HG03558 (cell line): Measurements from ENCODE around the gene MEOX1.
"Not testable (repeated sequence)": the region's sequence is repeated elsewhere in the genome, so short reads cannot be mapped to it uniquely, and the experiment has no call there.

Experiments
- ATAC-seq: cut with Tn5 transposase; IDR thresholded peaks from one replicate; pipeline ENCODE4 v1.9.1; 2021; ENCODE audit warnings: moderate number of reproducible peaks; ENCODE audit not compliant: unreplicated experiment; ENCODE audit errors: extremely low read depth

MEOX1 gene

DNA sequence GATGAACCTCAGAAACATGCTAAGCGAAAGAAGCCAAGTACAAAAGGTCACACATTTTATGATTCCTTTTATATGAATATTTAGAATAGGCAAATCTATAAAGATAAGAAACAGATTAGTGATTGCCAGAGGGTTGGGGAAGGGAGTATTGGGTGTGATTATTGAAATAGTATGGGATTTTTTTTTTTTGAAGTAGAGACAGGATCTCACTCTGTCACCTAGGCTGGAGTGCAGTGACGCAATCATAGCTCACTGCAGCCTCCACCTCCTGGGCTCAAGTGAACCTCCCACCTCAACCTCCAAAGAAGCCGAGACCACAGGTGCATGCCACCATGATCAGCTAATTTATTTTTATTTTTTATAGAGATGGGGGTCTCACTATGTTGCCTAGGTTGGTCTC lies 35.7 kb downstream of the MEOX1 start:
- ATAC-seq: no peak

DNA sequence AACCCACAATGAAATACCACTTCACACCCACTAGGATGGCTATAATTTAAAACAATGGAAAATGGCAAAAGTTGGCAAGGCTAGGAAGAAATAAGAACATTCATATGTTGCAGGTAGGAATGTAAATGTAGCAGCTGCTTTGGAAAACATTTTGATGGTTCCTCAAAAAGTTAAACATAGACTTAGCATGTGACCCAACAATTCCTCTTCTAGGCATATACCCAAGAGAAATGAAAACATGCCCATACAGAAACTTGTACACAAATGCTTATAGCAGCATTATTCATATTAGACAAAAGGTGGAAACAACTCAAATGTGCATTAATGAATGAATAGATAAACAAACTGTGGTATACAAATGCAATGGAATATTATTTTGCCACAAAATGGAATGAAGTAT lies 36.1 kb downstream of the MEOX1 start:
- no peak for ATAC-seq

DNA sequence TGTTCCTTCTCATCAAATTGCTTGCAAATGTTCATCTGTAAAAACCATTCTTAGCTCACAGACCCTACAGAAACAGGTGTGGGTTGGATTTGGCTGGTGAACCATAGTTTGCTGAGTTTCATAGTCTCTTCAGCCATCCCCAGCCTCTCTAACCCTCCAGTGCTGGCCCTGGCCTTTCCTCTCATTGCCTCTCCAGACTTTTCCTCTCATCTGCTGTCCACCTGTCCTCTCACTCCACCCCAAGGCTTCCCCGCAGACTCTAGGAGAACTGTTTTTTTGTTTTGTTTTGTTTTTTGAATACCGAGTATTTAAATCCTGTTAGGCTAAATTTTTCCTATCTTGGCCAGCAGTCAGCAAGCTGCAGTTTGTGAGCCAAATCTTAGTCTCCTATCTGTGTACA lies 41.1 kb downstream of the MEOX1 start:
- ATAC-seq: no peak

DNA sequence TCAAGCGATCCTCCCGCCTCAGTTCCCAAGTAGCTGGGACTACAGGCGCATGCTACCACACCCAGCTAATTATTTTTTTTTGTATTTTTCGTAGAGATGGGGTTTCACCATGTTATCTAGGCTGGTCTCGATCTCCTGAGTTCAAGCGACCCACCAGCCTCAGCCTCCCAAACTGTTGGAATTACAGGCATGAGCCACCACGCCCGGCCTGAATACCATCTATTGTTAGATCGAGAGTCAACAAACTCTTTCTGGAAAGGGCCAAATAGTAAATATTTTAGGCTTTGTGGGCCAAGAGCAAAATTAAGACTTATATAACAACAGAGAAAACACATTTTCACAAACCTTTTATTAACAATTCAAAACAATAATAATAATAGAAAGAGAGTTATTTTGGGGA lies 41.6 kb downstream of the MEOX1 start:
- no peak for ATAC-seq

DNA sequence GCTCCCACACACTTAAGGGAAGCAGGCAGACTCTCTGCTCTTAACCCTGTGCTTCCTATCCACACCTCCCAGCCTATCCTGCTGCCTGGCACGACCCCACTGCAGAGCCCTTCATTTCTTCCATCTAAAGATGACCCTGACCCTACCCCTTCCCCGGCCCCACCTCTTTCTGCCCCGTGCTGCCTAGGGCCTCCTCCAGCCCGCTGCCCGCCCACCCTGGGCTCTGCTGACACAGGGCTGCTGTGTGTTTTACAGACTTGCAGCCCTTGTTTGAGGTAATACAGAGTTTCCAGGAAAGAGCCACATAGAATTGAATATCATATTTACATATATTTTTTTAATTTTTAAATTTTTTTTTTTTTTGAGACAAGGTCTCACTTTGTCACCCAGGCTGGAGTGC lies 42.0 kb downstream of the MEOX1 start:
- ATAC-seq: no peak

DNA sequence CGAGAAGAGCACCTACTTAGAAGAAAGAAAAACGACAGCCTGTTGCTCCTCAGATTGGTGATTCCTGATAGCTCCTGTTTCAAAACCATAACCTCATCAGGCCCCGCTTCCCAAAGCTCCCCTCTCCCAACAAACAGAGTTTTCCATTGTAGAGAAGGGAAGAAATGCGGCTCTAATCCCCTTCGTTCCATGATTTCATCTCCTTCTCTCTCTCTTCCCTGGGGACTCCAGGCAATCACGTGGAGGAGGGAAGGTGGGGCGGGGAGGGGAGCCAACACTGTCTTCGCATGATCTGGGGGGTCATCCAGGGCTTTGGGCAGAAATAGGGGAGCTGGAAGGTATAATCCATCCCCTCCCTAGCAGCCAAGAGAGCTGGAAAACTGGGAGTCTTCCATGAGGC lies 43.4 kb downstream of the MEOX1 start:
- no peak for ATAC-seq

DNA sequence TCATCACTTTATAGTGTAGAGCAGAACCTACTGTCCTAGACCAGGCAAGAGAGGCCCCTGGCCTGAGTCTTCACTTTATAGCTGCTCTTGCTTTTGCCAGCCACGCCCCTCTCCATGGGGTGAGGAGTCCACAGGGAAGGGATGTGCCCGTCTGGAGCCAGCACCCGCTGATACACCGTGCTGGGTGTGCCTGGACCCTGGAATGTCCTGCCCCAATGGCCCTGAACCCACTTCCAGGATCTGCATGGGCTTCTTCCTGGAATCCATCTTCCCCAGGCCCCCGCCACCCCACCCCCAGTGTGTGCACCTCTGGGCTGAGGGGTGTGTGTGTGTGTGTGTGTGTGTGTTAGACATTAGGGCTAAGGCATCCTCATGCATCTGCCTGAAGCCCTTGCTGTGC lies 44.9 kb downstream of the MEOX1 start:
- ATAC-seq: no peak

DNA sequence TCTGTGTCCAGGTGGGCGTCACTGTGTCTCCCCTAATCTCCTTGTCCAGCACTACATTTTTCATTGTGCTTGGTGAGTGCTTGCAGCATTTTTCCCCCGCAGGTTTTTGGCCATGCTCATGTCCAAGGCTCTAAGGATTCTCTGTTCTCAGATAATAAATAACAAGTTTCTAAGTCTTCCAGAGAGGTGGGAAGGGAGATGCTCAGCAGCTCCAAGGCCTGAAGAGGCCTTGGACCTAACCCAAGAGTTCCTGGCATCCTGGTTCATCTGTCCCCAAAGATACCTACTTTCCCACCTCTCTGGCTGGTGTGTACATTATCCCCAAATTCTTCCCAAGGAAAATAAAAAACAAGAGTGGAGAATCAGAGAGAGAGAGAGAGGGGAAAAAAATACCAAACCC lies 45.3 kb downstream of the MEOX1 start:
- ATAC-seq: no peak

DNA sequence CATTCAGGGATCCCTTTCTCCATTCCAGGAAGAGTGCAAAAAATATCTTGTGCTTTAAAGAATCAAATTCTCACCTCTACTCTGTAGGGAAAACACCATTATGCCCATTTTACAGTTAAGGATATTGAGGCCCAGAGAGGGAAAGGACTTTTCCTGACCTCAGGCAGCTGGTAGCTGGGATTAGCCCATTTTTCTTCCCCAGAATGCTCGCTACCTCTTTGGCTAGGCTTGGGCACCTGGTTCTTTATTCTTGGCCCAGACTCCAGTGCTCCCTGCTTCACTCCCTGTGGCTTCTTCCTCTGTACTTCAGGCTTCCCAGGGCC lies 45.7 kb downstream of the MEOX1 start:
- ATAC-seq: no peak

DNA sequence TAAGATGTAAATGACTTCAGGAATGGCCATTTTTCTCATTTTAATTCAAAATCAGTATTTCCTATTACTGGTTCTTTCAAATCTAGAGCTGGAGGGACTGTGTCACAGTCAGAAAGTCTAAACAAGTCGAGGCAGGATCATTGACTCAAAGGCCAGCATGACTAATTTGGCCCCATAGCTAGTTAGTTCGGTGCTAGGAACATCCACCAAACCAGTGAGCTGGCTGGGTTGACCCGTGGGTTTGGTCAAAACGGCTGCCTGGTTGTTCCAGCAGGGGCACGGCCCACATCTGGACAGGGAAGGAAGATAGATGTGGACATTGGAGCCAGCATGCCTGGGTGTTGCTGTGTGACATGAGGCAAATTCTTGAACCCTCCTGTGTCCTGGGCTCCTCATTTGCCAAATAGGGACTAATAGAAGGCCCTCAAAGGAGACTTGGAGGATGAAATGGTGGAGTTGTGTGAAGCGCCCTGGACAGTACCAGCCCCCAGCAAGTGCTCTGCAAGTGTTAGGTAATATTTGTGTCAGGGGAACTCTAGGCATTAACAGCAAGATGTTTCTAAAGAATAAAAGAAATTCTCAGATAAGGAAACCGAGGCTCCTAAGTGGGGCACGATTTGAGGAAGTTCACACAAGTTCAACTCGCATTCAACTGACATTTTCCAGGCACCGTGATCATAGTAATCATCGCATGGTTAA lies 46.2 kb downstream of the MEOX1 start:
- ATAC-seq: no peak

DNA sequence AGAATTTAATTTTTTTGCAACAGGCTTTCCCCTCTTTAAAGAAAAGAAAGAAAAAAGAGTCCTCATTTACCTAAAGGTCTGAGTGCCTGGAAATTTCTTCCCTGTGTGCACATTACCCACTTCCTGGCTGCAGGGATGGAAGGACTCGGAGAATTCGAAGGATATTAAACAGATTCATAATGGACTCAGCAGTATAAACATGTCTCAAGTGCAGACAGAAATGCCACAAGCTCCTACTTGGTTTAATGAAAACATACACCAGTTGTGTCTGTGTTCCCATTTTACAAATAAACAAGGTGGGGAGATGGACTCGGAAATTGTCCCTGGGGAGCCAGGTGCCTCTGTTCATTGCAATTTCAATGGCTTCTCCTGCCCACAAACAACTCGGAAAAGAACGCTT lies 47.2 kb downstream of the MEOX1 start:
- ATAC-seq: no peak

DNA sequence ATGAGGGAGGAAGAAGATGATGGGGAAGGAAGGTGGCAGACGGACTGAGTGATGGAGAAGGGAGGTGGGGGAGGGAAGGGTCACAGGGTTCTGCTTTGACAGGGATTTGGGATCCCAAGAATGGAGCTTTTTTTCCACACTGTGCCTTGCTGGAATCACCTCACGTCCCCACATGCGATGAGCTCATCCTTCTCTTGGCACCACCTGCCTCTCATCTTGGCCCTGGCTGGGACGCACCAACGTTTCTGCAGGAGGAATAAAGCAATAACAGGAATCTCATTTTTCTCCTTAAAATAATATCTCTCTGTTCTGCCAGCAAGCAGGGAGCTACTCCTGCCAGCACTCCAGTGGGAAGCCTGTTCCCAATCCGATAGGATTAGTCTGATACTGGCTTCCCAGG lies 47.8 kb downstream of the MEOX1 start:
- no peak for ATAC-seq

DNA sequence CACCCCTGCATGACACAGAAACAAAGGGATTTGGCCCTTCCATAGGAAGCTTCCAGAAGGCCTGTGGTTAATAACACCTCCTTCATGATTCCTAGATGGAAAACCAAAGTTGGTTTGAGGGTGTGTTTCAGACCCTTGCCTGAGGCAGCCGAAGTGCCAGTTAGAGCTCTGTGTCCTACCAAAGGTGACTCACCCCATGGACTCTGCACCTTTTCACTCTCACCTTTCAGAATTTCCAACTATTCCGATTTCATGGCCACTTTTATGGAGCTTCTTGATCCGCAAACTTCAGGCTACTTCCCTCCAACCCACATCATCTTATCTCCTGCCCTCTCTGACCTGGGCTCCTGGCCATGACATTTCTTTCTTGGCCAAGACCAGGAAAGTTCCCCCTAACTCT lies 49.2 kb downstream of the MEOX1 start:
- no peak for ATAC-seq

DNA sequence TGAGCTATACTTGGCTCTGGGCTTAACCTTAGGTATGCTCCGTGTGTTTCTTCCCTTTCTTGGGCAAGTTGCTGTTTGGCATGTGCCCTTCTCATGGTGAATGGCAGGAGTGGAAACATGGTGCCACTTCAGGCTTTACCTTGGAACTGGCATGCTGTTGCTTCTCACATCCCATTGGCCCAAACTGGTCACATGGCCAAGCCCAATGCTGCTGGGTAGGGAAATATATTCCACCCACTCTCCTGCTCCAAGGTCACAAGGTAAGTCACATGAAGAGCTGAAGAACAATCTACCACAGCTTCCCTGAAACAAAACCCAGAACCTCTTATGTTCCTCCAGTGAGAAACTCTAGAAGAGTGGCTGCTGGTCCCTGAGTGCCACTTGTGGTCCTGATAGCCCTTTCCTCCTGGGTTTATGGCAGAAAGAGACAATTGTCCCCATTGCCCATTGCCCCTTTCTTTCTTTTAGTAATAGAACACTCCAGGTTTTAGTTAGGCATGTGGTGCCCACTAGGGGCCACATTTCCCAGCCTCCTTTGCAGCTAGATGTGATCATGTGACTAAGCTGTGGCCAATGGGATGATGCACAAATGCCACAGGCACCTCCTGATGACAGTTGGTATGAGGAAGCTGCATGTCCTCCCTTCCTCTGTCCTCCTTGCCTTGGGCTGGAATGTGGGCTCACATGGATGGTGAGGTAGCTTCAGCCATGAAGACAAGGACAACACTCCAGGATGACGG lies 50.3 kb downstream of the MEOX1 start:
- ATAC-seq: no peak

DNA sequence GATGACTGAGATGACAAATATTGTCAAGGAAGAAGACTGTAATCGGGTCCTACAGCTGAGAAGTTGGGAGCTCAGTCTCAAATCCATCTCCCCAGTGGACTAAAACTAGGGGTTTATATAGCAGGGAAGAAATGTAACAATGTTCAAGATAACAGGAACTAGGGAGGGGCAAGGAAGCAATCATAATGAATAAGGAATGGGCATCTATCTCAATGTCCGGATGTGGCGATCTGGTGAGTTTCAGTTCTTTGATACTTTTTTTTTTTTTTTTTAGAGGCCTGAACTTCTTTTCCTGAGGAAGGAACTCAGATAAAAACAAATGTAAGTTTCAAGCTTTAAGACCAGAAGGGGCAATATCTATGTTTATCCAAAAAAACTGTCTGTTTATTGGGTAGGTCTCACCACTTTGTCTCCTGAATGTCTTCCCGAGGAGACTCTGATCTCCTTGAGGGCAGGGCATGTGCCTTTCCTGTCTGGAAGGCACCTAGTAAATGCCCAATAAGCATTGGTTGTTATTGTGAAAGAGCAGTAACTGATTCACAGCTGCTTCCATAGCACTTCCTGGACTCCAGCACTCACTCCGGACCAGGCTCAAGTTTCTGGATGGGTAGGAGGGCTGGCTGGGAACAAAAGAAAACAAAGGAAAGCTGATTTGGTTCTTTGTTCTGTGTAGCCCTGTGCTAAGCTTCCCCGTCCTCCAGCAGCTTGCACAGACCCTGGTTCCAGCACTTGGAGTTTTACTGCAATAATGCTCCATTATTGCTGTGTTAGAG lies 51.9 kb downstream of the MEOX1 start:
- no peak for ATAC-seq

DNA sequence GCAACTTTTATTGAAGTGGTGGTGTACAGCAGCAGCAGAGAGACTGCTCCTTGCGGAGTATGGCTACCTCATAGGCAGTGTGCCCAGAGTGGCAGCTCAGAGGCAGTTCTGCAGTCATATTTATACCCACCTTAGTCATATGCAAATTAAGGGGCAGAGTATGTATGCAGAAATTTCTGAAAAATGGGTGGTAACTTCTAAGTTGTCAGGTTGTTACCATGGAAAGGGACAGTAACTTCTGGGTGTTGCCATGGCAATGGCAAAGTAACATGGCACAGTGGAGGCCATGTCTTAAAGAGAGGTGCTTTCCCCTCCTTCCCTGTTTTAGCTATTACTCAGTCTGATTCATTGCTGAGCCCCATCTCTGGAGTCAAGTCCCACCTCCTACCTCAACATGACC lies 53.4 kb downstream of the MEOX1 start:
- no peak for ATAC-seq

DNA sequence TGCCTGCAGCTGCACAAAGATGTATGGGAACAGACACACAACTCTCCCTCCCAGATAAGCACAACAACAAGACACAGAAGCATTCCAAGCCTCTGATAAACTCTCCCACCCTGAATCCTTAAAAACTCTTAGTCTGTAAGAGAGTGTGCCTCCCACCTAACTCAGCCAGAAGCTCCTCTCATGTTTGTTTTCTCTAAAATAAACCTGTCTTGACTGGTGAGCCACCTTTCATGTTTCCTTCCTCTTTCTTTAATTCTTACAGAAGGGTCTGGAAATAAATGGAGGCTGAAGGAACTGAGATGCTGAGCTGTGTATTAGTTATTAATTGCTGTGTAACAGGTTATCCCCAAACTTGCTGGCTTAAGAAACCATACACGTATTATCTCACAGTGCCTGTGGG lies 57.2 kb downstream of the MEOX1 start:
- ATAC-seq: no peak

DNA sequence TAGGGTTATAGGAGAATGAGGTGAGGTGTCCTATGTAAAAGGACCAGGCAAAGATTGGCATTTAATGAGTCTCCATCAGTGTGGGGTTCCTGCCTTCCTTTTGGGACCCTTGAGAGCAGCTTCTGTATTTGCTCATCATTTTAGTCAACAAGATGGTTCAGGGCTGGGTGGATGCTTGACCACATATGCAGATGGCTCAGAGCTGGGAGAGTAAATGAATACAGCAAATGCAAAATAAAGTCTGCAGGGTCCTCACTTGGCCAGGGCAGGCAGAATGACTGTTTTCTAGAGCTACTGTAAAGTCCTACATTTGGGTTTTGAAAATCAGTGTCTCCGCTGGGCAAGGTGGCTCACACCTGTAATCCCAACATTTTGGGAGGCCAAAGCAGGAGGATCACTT lies 58.4 kb downstream of the MEOX1 start:
- no peak for ATAC-seq

DNA sequence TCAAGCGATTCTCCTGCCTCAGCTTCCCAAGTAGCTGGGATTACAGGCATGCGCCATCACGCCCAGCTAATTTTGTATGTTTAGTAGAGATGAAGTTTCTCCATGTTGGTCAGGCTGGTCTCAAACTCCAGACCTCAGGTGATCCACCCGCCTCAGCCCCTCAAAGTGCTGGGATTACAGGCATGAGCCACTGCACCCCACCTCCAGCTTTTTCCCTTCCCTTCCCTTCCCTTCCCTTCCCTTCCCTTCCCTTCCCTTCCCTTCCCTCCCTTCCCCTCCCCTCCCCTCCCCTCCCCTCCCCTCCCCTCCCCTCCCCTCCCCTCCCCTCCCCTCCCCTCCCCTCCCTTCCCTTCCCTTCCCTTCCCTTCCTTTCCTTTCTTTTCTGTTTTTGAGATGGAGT lies 59.2 kb downstream of the MEOX1 start:
- not testable (repeated sequence) for ATAC-seq

DNA sequence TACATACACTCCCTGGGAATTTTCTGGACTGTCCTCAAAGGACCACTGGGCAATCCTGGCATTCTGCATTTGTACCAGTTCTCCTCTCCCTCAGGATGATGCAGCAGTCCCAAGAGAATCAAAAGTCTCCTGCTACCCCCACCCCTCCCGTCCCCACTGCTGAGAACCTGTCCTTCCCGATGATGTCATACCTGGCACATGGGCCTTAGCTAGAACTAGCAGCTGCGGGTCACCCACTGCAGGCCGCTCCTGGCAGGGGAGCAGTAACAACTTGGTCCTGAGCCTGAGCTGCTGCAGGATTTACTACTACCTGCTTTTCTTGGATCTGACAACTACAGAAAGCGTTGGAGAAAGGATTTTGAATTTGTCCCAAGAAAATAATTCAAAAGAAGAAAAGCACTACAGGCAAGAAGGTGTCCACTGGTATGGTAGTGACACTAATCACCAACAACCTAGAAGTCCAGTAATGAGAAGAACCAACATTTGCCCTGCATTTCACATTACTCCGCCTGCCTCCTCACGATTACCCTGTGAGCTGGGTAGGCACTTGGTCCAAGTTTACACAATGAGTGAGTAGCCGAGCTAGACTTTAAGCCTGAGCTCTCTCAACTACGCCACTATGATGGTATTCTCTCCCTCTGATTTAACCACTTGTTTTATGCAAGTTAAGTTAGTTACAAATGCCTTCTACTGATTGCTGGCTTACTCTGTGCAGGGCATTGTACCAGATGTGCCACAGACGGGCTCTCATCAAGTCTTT lies 60.3 kb downstream of the MEOX1 start:
- no peak for ATAC-seq

DNA sequence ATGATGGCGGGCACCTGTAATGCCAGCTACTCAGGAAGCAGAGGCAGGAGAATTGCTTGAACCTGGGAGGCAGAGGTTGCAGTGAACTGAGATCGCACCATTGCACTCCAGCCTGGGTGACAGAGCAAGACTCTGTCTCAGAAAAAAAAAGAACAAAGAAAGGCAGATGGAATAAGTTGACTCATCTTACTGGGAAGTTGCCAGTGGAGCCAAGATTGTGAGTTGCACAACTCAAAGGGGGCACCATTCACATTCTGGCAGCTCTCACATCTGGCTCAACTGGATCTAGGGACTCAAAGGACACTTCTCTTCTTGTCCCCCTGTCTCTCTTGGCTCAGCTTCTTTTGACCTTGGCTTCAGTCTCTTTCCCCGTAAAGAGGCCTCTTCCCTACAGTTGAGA lies 61.9 kb downstream of the MEOX1 start:
- no peak for ATAC-seq
